Measurements from ENCODE around the gene MICALL1.

MICALL1 gene

DNA sequence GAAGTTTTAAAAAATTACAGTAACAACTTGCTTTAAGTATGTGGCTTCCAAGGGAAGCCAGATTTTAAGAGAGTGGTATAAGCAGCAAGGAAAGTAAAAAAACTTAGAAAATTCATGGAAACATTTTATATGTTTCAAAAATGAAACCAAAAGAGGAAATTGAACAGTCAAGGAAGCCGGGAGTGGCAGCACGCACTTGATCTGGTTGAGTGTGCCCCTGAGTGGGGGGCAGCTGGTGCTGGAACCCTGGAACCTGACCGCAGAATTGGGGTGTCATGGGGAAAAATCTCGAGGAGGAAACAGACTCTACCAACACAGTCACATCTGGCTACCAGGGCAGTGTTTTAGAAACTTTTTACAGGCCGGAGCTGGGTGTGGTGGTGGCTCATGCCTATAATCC lies 14.0 kb downstream of the MICALL1 start:
- H3K4me3 ChIP-seq (IDR thresholded peaks at IDR 0.05; ENCODE audit: insufficient read depth, low read depth, low read length) = no peak overlapping the region
- no peaks in the 10 kb centered on the region for H3K79me2 ChIP-seq (ENCODE audit: insufficient read depth, low read depth)
- H3K4me1 ChIP-seq (ENCODE audit: low read depth, poor library complexity, severe bottlenecking) = no peaks in the 10 kb centered on the region
- no peak overlapping the region for H3K9ac ChIP-seq
- TF ChIP-seq, protein P1, sequence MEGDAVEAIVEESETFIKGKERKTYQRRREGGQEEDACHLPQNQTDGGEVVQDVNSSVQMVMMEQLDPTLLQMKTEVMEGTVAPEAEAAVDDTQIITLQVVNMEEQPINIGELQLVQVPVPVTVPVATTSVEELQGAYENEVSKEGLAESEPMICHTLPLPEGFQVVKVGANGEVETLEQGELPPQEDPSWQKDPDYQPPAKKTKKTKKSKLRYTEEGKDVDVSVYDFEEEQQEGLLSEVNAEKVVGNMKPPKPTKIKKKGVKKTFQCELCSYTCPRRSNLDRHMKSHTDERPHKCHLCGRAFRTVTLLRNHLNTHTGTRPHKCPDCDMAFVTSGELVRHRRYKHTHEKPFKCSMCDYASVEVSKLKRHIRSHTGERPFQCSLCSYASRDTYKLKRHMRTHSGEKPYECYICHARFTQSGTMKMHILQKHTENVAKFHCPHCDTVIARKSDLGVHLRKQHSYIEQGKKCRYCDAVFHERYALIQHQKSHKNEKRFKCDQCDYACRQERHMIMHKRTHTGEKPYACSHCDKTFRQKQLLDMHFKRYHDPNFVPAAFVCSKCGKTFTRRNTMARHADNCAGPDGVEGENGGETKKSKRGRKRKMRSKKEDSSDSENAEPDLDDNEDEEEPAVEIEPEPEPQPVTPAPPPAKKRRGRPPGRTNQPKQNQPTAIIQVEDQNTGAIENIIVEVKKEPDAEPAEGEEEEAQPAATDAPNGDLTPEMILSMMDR (conservative IDR thresholded peaks at IDR 0.05; ENCODE audit: low read depth, low read length) = no peak
- H3K27ac ChIP-seq = no peak overlapping the region
- H2AFZ ChIP-seq (ENCODE audit: low read depth) = no peak overlapping the region
- no peak overlapping the region for H3K4me2 ChIP-seq
- no peaks in the 10 kb centered on the region for H3K36me3 ChIP-seq (ENCODE audit: insufficient read depth)
- H4K20me1 ChIP-seq (ENCODE audit: insufficient read depth) = no peaks in the 10 kb centered on the region
- no peaks in the 10 kb centered on the region for H3K27me3 ChIP-seq (ENCODE audit: insufficient read depth, low read depth)

DNA sequence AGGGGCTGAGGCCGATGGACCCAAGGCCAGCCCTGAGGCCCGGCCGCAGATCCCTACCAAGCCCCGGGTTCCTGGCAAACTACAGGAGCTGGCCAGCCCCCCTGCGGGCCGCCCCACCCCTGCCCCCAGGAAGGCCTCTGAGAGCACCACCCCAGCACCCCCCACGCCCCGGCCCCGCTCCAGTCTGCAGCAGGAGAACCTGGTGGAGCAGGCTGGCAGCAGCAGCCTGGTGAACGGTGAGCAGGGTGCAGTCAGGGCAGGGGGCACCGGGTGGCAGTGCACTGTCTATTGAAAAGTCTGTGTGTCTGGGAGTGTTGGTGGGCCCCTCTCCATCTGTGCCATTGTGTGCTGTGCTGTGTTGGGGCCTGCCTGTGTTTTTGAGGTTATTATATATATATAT lies 16.1 kb downstream of the MICALL1 start:
- Histone ChIP-seq H3K4me2 (no peak overlapping the region), H3K27ac (no peak overlapping the region), H3K4me3 (IDR thresholded peaks at IDR 0.05; ENCODE audit: insufficient read depth, low read depth, low read length) (no peak overlapping the region), H2AFZ (ENCODE audit: low read depth) (no peak overlapping the region), H3K4me1 (ENCODE audit: low read depth, poor library complexity, severe bottlenecking) (no peaks in the 10 kb centered on the region), H3K36me3 (ENCODE audit: insufficient read depth) (no peaks in the 10 kb centered on the region), H3K79me2 (ENCODE audit: insufficient read depth, low read depth) (no peaks in the 10 kb centered on the region), H3K9ac (no peak overlapping the region), H4K20me1 (ENCODE audit: insufficient read depth) (no peaks in the 10 kb centered on the region), H3K27me3 (ENCODE audit: insufficient read depth, low read depth) (no peaks in the 10 kb centered on the region)
- TF ChIP-seq, protein P1 (conservative IDR thresholded peaks at IDR 0.05; ENCODE audit: low read depth, low read length) = no peak

DNA sequence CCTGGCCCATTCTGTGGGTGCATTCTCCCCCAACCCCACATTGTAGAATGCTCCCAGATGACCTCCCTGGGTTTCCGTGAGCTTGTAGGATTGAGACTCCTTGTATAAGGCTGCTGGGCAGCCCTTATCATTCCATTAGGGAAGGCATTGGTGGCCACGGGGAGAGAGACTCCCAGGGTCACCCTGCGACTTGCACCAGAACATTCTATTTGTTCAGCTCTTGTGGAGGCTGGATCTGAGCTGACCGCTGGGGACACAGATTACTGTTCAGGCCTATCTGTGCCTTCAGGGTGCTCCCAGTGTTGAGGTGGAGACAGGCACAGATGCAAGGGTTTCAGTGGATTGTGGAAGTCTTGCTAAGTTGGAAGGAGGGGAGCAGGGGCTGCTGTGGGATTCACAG lies 17.8 kb downstream of the MICALL1 start:
- Histone ChIP-seq H3K4me1 (ENCODE audit: low read depth, poor library complexity, severe bottlenecking) (no peaks in the 10 kb centered on the region), H3K27ac (no peak overlapping the region), H3K36me3 (ENCODE audit: insufficient read depth) (no peaks in the 10 kb centered on the region), H3K27me3 (ENCODE audit: insufficient read depth, low read depth) (no peaks in the 10 kb centered on the region), H3K79me2 (ENCODE audit: insufficient read depth, low read depth) (no peaks in the 10 kb centered on the region), H3K4me3 (IDR thresholded peaks at IDR 0.05; ENCODE audit: insufficient read depth, low read depth, low read length) (no peak overlapping the region), H2AFZ (ENCODE audit: low read depth) (no peak overlapping the region), H3K9ac (no peak overlapping the region), H3K4me2 (no peak overlapping the region), H4K20me1 (ENCODE audit: insufficient read depth) (no peaks in the 10 kb centered on the region)
- TF ChIP-seq, protein P1 (conservative IDR thresholded peaks at IDR 0.05; ENCODE audit: low read depth, low read length) = no peak

DNA sequence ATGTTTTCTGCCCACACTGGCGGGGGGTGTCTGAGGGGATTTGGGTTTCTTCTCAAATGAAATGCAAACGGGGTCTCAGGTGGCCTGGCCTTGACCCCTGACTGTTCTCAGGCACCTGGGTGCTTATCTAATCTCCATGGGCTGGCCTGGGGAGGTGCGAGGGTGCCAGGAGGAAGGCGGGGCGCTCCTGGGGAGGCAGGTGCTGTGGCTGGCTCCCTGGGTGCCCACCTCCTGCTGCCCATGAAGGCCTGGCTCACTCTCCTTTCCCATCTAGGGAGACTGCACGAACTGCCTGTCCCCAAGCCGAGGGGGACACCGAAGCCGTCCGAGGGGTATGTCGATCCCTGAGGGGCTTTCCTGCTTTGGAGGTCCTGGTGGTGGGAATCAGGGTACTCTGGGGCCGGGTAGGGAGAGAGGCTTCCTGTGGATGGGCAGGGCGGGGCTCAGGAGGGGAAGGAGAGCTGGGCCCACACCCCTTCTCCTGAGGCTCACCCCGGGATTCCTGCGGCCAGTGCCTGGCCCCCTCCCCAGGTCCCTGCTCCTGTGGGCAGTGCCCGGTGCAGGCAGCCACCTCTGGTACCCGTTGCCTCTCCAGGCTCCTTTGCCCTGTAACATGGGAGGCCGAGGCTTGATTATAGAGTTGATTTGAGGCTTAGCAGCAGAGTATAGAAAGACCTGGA lies 18.4 kb downstream of the MICALL1 start:
- Histone ChIP-seq H4K20me1 (ENCODE audit: insufficient read depth) (no peaks in the 10 kb centered on the region), H3K4me3 (IDR thresholded peaks at IDR 0.05; ENCODE audit: insufficient read depth, low read depth, low read length) (no peak overlapping the region), H3K79me2 (ENCODE audit: insufficient read depth, low read depth) (no peaks in the 10 kb centered on the region), H2AFZ (ENCODE audit: low read depth) (no peak overlapping the region), H3K36me3 (ENCODE audit: insufficient read depth) (no peaks in the 10 kb centered on the region), H3K27me3 (ENCODE audit: insufficient read depth, low read depth) (no peaks in the 10 kb centered on the region), H3K9ac (no peak overlapping the region), H3K27ac (no peak overlapping the region), H3K4me2 (no peak overlapping the region), H3K4me1 (ENCODE audit: low read depth, poor library complexity, severe bottlenecking) (no peaks in the 10 kb centered on the region)
- TF ChIP-seq, protein P1 (conservative IDR thresholded peaks at IDR 0.05; ENCODE audit: low read depth, low read length) = no peak

Data from KMS-11 (cell line).